Immature natural killer cell (primary cell): ENCODE results near the gene DOCK4. TPM values are rescaled to one million over a fixed set of nuclear protein-coding genes. Genes with fewer than 3 reads are reported as not detected.

Experiments used
- DNase-seq, 3 donors: peaks; one replicate each; pipeline ENCODE4 v3.0.0; 2022; ENCODE audit warnings: mixed read lengths in 1 of 3
- H3K27ac Mint-ChIP-seq, 6 donors: one replicate each; pipeline ENCODE4 v1.8.0; 2020; ENCODE audit warnings: mixed read lengths in 6 of 6, mild to moderate bottlenecking in 5 of 6, inconsistent platforms in 4 of 6, moderate library complexity in 3 of 6
- H3K27me3 Mint-ChIP-seq, 3 donors: one replicate each; pipeline ENCODE4 v1.8.0; 2020 to 2021; ENCODE audit warnings: low read depth in 3 of 3, mild to moderate bottlenecking in 3 of 3, mixed read lengths in 3 of 3, moderate library complexity in 3 of 3, inconsistent platforms in 1 of 3
- H3K36me3 Mint-ChIP-seq, 3 donors: one replicate each; pipeline ENCODE4 v1.8.0; 2020; ENCODE audit warnings: mixed read lengths in 3 of 3, inconsistent platforms in 2 of 3, mild to moderate bottlenecking in 2 of 3
- H3K4me1 Mint-ChIP-seq, 2 donors: one replicate each; pipeline ENCODE4 v1.8.0; 2020; ENCODE audit warnings: inconsistent platforms in 2 of 2, mild to moderate bottlenecking in 2 of 2, mixed read lengths in 2 of 2, moderate library complexity in 1 of 2
- H3K4me3 Mint-ChIP-seq, 5 donors: one replicate each; pipeline ENCODE4 v1.8.0; 2020; ENCODE audit warnings: mild to moderate bottlenecking in 5 of 5, mixed read lengths in 5 of 5, inconsistent platforms in 3 of 5, moderate library complexity in 3 of 5
- H3K9me3 Mint-ChIP-seq, 6 donors: one replicate each; pipeline ENCODE4 v1.8.0; 2020; ENCODE audit warnings: mild to moderate bottlenecking in 6 of 6, mixed read lengths in 6 of 6, inconsistent platforms in 4 of 6, moderate library complexity in 3 of 6
- polyA plus RNA-seq, 3 donors: library from polyadenylated mRNA; unstranded; fragments of 300-500 nt; fragmentation: Illumina TruSeq; gene quantifications; one replicate each; pipeline ENCODE4 v1.2.3, GENCODE V29; 2021

Gene DOCK4
- polyA plus RNA-seq, 3 donors from 2014 or later, result 0.18 TPM; not detected in 2

DNA sequence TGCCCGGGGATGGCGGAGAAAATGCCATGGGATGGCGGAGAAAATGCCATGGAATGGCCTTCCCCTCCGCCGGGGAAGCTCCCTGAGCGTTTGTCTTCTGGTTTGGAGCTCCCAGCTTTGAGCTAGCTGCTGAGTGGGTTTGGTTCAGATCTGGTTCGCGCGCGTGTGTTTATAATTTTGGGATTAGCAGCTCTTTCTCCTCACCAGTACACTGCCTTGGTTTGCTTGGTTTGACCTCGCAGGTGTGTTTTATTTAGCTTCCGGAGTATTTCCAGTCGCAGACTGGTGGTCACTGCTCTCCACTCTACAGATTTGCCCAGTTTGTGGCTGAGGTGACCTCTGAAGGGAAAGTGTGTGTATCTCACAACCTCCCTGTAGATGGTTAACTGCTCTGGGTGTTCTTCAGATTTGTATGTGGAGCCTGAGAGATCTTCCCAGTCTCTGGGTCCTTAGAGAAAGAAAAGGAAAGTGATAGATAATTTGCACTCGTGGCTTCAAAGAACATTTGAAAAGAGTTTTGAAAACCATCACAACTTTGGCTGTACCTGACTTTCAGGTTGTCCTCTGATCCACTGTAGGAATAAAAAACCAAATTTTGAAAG lies 893 bp upstream of the DOCK4 start:
- no peaks in the 10 kb centered on the region for H3K36me3 Mint-ChIP-seq
- peak overlapping the region; percentile 85 to 94 (median 89) for H3K27ac Mint-ChIP-seq
- peak overlapping the region; percentile 94 to 97 (median 94) for H3K4me3 Mint-ChIP-seq
- no peaks in the 10 kb centered on the region for H3K9me3 Mint-ChIP-seq
- peak in 1 of 3 donors; percentile 13 for DNase-seq
- peaks cover 15 to 31% (median 15%) of the 10 kb centered on the region in 3 donors for H3K27me3 Mint-ChIP-seq
- H3K4me1 Mint-ChIP-seq, result peaks cover 34 to 41% of the 10 kb centered on the region in 2 donors

GRCh38 chr7:112205343-112206237 lies 609 bp downstream of the DOCK4 start:
- Mint-ChIP-seq H3K4me1 (peaks cover 34 to 41% of the 10 kb centered on the region in 2 donors), H3K27ac (peak overlapping the region in 1 of 6 donors; percentile 51), H3K27me3 (peaks cover 15 to 45% (median 15%) of the 10 kb centered on the region in 3 donors), H3K9me3 (no peaks in the 10 kb centered on the region), H3K36me3 (no peaks in the 10 kb centered on the region), H3K4me3 (peak overlapping the region; percentile 94 to 97 (median 94))
- DNase-seq, result peak in 1 of 3 donors; percentile 45

GRCh38 chr7:112204499-112205342 lies 1.5 kb downstream of the DOCK4 start:
- Mint-ChIP-seq H3K36me3 (no peaks in the 10 kb centered on the region), H3K4me3 (peak overlapping the region; percentile 94 to 97 (median 94)), H3K9me3 (no peaks in the 10 kb centered on the region), H3K27ac (peak overlapping the region in 1 of 6 donors; percentile 25), H3K4me1 (peaks cover 34 to 41% of the 10 kb centered on the region in 2 donors), H3K27me3 (peaks cover 15 to 51% (median 17%) of the 10 kb centered on the region in 3 donors)
- DNase-seq, result peak in 2 of 3 donors; percentile 6 to 12

DNA sequence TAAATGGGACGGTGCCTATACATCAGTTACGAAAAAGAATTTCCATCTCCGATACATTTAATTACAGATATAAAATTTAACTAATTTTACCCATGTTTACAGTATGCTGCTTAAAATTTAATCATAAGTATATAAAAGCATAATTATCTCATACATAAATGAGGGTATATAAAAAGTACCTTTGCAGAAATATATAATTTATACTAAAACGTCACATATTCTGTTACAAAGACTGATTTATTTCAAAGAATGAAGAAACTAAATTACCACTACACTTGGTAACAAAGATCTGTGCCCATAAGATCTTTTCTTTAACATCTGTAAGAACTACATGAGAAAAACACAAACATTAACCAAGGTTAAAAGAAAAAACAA lies 2.8 kb downstream of the DOCK4 start:
- DNase-seq, result no peak
- Mint-ChIP-seq H3K36me3 (no peaks in the 10 kb centered on the region), H3K4me1 (peaks cover 34 to 41% of the 10 kb centered on the region in 2 donors), H3K27ac (no peak overlapping the region), H3K27me3 (peaks cover 15 to 52% (median 19%) of the 10 kb centered on the region in 3 donors), H3K9me3 (no peaks in the 10 kb centered on the region), H3K4me3 (no peak overlapping the region)

GRCh38 chr7:112202816-112203215 lies 3.4 kb downstream of the DOCK4 start:
- Mint-ChIP-seq H3K27ac (no peak overlapping the region), H3K4me3 (no peak overlapping the region), H3K27me3 (peaks cover 15 to 52% (median 19%) of the 10 kb centered on the region in 3 donors)

GRCh38 chr7:112201839-112202238 lies 4.4 kb downstream of the DOCK4 start:
- no peaks in the 10 kb centered on the region for H3K9me3 Mint-ChIP-seq
- DNase-seq, result no peak
- no peaks in the 10 kb centered on the region for H3K36me3 Mint-ChIP-seq
- peaks cover 24 to 30% of the 10 kb centered on the region in 2 donors for H3K4me1 Mint-ChIP-seq
- H3K4me3 Mint-ChIP-seq, result no peak overlapping the region
- no peak overlapping the region for H3K27ac Mint-ChIP-seq
- peaks cover 15 to 56% (median 19%) of the 10 kb centered on the region in 3 donors for H3K27me3 Mint-ChIP-seq

More at GRCh38 chr7:112202816-112203215, 3.4 kb downstream of the DOCK4 start:
- H3K4me1 Mint-ChIP-seq, result peaks cover 33 to 40% of the 10 kb centered on the region in 2 donors
- DNase-seq, result no peak
- no peaks in the 10 kb centered on the region for H3K9me3 Mint-ChIP-seq
- no peaks in the 10 kb centered on the region for H3K36me3 Mint-ChIP-seq

GRCh38 chr7:112201411-112201810 lies 4.8 kb downstream of the DOCK4 start:
- Mint-ChIP-seq H3K9me3 (no peaks in the 10 kb centered on the region), H3K4me1 (peaks cover 20 to 26% of the 10 kb centered on the region in 2 donors), H3K27me3 (peaks cover 14 to 52% (median 17%) of the 10 kb centered on the region in 3 donors), H3K27ac (no peak overlapping the region), H3K36me3 (no peaks in the 10 kb centered on the region), H3K4me3 (no peak overlapping the region)
- DNase-seq, result no peak

GRCh38 chr7:112199672-112200071 lies 6.5 kb downstream of the DOCK4 start:
- Mint-ChIP-seq H3K4me3 (no peak overlapping the region), H3K27me3 (peaks cover 10 to 46% (median 17%) of the 10 kb centered on the region in 3 donors), H3K4me1 (peaks cover 10 to 12% of the 10 kb centered on the region in 2 donors), H3K9me3 (no peaks in the 10 kb centered on the region), H3K27ac (no peak overlapping the region), H3K36me3 (no peaks in the 10 kb centered on the region)
- DNase-seq, result no peak

DNA sequence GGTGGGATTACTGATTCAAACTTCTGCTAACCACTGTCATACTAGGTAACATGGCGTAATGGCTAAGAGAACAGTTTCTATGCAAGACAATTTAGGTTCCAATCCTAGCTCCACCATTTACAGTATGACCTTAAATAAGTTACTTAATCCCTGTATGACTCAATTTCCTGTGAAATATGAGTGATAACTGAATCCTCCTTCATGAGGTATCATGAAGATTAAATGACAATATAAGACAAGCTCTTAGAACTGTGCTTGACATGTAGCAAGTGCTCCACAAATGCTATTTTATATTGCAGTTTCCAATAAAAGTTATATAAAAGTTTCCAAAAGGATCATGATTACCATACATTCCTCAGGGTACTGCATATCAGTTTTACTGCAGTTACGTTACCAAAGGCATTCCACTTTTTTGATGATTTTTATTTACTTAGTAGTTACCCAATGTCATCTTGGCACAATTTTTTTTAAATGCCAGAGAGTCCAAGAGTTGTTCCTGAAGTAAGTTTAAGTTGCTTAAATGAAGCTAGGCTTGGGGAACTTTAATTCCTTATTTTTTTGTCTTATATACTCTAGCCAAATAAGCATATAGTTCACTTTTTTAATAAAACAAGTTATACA lies 7.1 kb downstream of the DOCK4 start:
- H3K36me3 Mint-ChIP-seq, result no peaks in the 10 kb centered on the region
- H3K4me1 Mint-ChIP-seq, result peaks cover 6 to 7% of the 10 kb centered on the region in 2 donors
- H3K27me3 Mint-ChIP-seq, result peaks cover 7 to 40% (median 15%) of the 10 kb centered on the region in 3 donors
- H3K9me3 Mint-ChIP-seq, result no peaks in the 10 kb centered on the region
- no peak overlapping the region for H3K27ac Mint-ChIP-seq
- DNase-seq, result no peak
- H3K4me3 Mint-ChIP-seq, result no peak overlapping the region

DNA sequence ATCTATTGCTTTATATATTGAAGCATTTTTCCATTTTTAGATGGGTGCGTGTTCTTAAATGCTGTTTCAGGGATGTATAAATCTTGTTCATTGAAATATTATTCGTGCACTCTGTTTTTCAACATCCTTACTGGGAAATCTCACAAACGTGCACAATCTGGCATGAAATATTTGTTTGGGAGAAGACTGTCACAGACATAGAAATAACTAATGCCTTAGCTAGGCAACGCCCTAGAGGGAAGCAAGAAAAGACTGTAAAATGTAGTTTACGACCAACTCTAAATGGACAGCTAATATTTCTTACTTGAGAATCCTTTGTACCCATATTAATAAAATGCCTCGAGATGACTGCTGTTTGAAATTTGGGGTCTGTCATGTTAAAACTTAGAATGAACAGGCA lies 8.9 kb downstream of the DOCK4 start:
- H3K27ac Mint-ChIP-seq, result no peak overlapping the region

DNA sequence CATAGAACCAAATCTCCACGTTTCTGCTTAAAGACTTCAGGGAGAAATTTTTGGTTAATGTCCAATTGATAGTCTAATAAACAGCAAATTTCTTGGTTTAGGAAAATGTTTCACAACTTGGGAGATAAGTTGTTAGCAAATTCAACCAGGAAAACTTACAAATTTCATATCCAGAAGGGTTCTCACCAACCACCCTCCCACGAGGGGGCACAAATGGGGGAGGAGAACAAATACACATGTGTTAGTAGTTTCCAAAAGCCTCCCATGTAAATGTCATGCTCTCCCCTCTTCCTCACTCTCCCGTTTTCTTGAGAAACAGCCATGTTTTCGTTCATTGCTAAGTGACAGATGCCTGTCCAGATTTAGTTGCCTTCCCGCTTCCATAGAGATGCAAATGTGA lies 10.5 kb downstream of the DOCK4 start:
- Mint-ChIP-seq H3K4me1 (no peaks in the 10 kb centered on the region), H3K4me3 (no peak overlapping the region), H3K9me3 (no peaks in the 10 kb centered on the region), H3K27ac (no peak overlapping the region), H3K27me3 (peaks cover 4 to 16% (median 8%) of the 10 kb centered on the region in 3 donors), H3K36me3 (no peaks in the 10 kb centered on the region)
- DNase-seq, result no peak

More for the DNA sequence above, 8.9 kb downstream of the DOCK4 start:
- no peaks in the 10 kb centered on the region for H3K36me3 Mint-ChIP-seq
- peaks cover 3 to 30% (median 8%) of the 10 kb centered on the region in 3 donors for H3K27me3 Mint-ChIP-seq
- no peaks in the 10 kb centered on the region for H3K9me3 Mint-ChIP-seq
- no peak overlapping the region for H3K4me3 Mint-ChIP-seq
- no peaks in the 10 kb centered on the region for H3K4me1 Mint-ChIP-seq
- no peak for DNase-seq

- Mint-ChIP-seq H3K9me3 (peaks cover 0 to 2% (median 0%) of the 10 kb centered on the region in 6 donors), H3K27me3 (peaks cover 4 to 20% (median 12%) of the 10 kb centered on the region in 3 donors), H3K4me3 (no peak overlapping the region), H3K36me3 (no peaks in the 10 kb centered on the region), H3K27ac (no peak overlapping the region), H3K4me1 (no peaks in the 10 kb centered on the region)
- DNase-seq, result no peak
These were observed 12.2 kb downstream of the DOCK4 start for GRCh38 chr7:112193915-112194502.
